NB4 (cell line): Measurements from ENCODE around the gene ITGA11.

Experiments used
- DNase-seq: peaks from one replicate; pipeline ENCODE4 v3.0.0; 2010; ENCODE audit warnings: low read depth
- H3K4me3 ChIP-seq: one replicate; pipeline ENCODE4 v1.5.1; 2011; ENCODE audit warnings: mild to moderate bottlenecking, low read depth, low read length, moderate library complexity
- CTCF ChIP-seq: IDR thresholded peaks from one replicate; pipeline ENCODE4 v1.5.1; 2012; ENCODE audit warnings: low read depth, low read length
- MYC ChIP-seq: IDR thresholded peaks from 2 replicates; pipeline ENCODE4 v1.6.1; 2011; ENCODE audit warnings: low read depth, low read length
- POLR2A ChIP-seq: IDR thresholded peaks from 2 replicates; pipeline ENCODE4 v1.6.1; 2011; ENCODE audit warnings: mild to moderate bottlenecking; ENCODE audit not compliant: insufficient read length; ENCODE audit errors: extremely low read depth
- TF ChIP-seq, protein P1 (sequence below): IDR thresholded peaks from 2 replicates; pipeline ENCODE4 v1.6.1; 2011; ENCODE audit warnings: low read depth, low read length

The ITGA11 gene

DNA sequence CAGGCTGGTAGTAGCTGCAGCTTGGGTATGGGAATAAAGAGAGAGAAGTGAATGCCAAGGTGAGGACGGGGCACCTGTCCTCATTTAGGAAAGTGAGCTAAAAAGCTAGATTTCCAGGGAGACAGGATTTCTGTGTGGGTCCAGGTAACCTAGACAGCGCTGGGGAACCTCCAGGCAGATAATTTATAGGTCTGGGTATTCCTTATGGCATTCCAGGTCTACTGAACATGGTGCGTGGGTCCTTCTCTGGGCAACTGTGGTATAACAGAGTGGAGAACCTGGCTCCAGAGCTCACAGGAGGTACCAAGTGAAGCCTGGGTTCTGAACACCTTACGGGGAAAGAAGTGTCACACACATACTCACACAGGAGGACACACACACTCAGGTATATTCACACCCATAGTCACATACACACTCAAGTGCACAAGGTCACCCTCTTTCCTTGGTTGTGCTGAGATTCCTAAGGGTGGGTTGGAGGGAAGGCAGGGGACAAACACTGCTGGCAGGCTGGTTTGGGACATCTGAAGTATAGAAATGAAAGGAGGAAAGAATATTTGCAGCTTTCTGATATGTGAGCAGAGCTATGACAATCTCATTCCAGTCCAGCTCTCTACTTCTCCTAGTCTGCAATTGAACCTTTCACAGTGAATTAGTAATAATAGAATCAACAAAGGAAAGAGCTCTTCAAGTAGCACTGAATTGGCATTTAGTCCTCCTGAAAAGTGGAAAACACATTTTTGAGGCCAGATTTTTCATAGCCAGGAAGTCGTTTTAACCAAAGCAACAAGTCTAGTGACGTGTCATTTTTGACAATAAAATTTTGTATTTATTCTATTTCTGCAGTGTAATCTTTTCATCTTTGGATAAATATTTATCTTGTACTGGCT is 37.4 kb upstream of the ITGA11 start:
- TF ChIP-seq, protein P1, sequence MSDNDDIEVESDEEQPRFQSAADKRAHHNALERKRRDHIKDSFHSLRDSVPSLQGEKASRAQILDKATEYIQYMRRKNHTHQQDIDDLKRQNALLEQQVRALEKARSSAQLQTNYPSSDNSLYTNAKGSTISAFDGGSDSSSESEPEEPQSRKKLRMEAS, result no peak
- no peak for TF ChIP-seq POLR2A
- DNase-seq, result no peak
- H3K4me3 ChIP-seq, result no peak overlapping the region

- DNase-seq, result no peak
- no peak overlapping the region for H3K4me3 ChIP-seq
- TF ChIP-seq MYC (no peak), POLR2A (no peak)
Measured at GRCh38 chr15:68466876-68467275, 34.9 kb upstream of the ITGA11 start.

DNA sequence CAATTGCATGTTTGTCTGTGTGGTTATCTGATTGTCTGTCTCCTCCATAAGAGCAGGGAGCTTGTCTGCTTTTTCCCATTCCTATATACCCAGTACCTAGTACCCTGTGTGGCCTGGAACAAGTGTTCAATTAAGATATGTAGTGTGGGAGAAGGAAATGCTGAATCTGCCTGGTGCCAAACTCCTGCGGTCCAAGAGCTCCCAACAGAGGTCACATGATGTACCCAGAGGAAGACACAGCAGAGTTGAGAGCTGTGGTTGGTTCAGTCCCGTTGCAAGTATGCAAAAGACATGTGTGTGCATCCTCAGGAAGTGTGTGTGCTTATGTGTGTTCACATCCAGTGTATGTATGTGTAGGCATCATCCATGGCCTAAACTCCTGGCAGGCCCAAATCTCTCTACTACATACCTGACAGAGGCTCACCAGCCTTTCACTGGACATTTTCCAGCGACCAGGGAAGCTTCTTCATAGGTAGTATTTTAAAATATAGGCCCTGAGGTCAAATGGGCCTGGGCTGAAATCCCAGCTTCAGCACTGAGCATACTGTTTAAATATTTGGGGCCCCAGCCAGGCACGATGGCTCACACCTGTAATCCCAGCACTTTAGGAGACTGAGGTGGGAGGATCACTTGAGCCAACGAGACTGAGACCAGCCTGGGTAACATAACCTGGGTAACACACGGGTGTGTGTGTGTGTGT is 34.0 kb upstream of the ITGA11 start:
- DNase-seq, result no peak
- TF ChIP-seq, protein P1, result no peak
- TF ChIP-seq CTCF (no peak), POLR2A (no peak), MYC (no peak)

DNA sequence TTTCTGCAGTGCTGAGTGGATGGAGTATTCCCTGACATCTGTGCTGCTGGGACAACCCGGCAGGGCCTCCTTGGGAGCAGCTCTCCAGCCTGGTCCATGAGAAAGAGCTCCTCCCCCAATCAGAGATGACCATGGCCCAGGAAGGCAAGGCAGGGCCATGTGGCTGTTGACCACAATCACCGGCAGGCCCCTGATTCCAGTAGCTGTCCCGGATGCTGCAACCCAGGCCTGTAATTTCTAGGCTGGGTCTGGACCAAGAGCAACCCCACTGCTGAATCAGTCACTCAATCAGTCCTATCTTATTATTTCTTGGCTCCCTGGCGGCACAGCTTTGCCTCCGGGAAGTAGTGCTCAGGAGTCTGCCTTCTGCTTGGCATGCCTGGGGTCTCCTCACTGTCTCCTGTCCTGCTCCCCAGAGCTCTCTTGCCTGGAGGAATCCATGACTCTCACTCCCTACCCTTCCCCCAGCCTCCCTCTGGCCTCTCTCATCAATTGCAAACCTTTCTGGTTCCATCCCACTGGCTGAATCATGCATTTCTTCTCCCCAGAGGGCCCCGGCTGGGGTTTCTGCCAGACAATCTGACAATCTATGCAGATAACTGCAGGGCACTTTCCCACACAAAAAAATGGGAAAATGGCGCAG is 32.6 kb upstream of the ITGA11 start:
- no peak overlapping the region for H3K4me3 ChIP-seq
- DNase-seq, result no peak

More for the DNA sequence above, 34.0 kb upstream of the ITGA11 start:
- H3K4me3 ChIP-seq, result no peak overlapping the region

GRCh38 chr15:68463996-68464395 is 32.0 kb upstream of the ITGA11 start:
- H3K4me3 ChIP-seq, result no peak overlapping the region
- TF ChIP-seq, protein P1, result no peak
- no peak for TF ChIP-seq CTCF
- TF ChIP-seq POLR2A, result no peak
- TF ChIP-seq MYC, result no peak
- no peak for DNase-seq

More for the DNA sequence above, 32.6 kb upstream of the ITGA11 start:
- TF ChIP-seq POLR2A (no peak), CTCF (no peak), MYC (no peak)
- TF ChIP-seq, protein P1, result no peak

GRCh38 chr15:68463444-68463843 is 31.5 kb upstream of the ITGA11 start:
- TF ChIP-seq POLR2A (no peak), MYC (no peak), CTCF (no peak)
- TF ChIP-seq, protein P1, result no peak
- DNase-seq, result no peak
- no peak overlapping the region for H3K4me3 ChIP-seq
